Tibial artery (tissue), 4 donors: ENCODE results near the gene MT3.
"Not testable (repeated sequence)": the region's sequence is repeated elsewhere in the genome, so short reads cannot be mapped to it uniquely, and the experiment has no call there.

Experiments used
- DNase-seq, 2 donors: peaks; one replicate each; pipeline ENCODE4 v3.0.0-alpha.2; 2019
- H3K27ac ChIP-seq, 2 donors: fragments of 200-600 bp; sonication (generic) in 1 of 2; 1 replicate in 1 of 2; 2 replicates in 1 of 2; pipeline ENCODE4 v1.5.1; 2018 to 2019; ENCODE audit warnings: mild to moderate bottlenecking in 1 of 2
- H3K27me3 ChIP-seq, 2 donors: fragments of 200-600 bp; sonication (generic) in 1 of 2; one replicate each; pipeline versions ENCODE4 v1.5.1 to v1.6.0; 2016 to 2019
- H3K36me3 ChIP-seq, 3 donors: fragments of 200-600 bp; sonication (generic) in 2 of 3; one replicate each; pipeline ENCODE4 v1.5.1; 2016 to 2019; ENCODE audit warnings: mild to moderate bottlenecking in 2 of 3
- H3K4me1 ChIP-seq, 4 donors: fragments of 200-600 bp; sonication (generic) in 2 of 4; 1 replicate in 3 of 4; 2 replicates in 1 of 4; pipeline ENCODE4 v1.5.1; 2016 to 2019
- H3K4me3 ChIP-seq, 2 donors: fragments of 200-600 bp; sonication (generic) in 1 of 2; 1 replicate in 1 of 2; 2 replicates in 1 of 2; pipeline ENCODE4 v1.5.1; 2018 to 2019; ENCODE audit warnings: mild to moderate bottlenecking in 2 of 2
- H3K9me3 ChIP-seq, 3 donors: fragments of 200-600 bp; sonication (generic) in 1 of 3; one replicate each; pipeline ENCODE4 v1.5.1; 2016 to 2019
- CTCF ChIP-seq, 2 experiments: fragments of 200-600 bp in 1 of 2; fragments of 450-650 bp in 1 of 2; IDR thresholded peaks; one replicate each; pipeline ENCODE4 v1.5.1; 2017 to 2019; ENCODE audit warnings: antibody characterized with exemption in 2 of 2, mild to moderate bottlenecking in 1 of 2, moderate library complexity in 1 of 2
- intact Hi-C: fragments of 100-400 bp; cut with DNase I; formaldehyde crosslinking; loops from one replicate; pipeline ENCODE4 v1.15.0; 2023; ENCODE audit warnings: low total_unique reads

Gene MT3

GRCh38 chr16:56617212-56618085 lies 28.1 kb downstream of the MT3 start:
- Histone ChIP-seq H3K27me3 (no peaks in the 10 kb centered on the region), H3K4me1 (peaks cover 0 to 17% (median 11%) of the 10 kb centered on the region in 4 donors), H3K9me3 (no peaks in the 10 kb centered on the region), H3K27ac (peak overlapping the region; percentile 61 to 70), H3K4me3 (peak overlapping the region; percentile 46 to 54), H3K36me3 (no peaks in the 10 kb centered on the region)
- intact Hi-C loops: no loop called here
- TF ChIP-seq CTCF (IDR thresholded peaks at IDR 0.05): peak in 1 of 2 experiments; percentile 33
- DNase-seq: peak; percentile 79 to 94

GRCh38 chr16:56618138-56618537 lies 28.8 kb downstream of the MT3 start:
- Histone ChIP-seq H3K9me3 (no peaks in the 10 kb centered on the region), H3K27ac (peak overlapping the region; percentile 61 to 70), H3K4me3 (no peak overlapping the region), H3K4me1 (peaks cover 0 to 17% (median 11%) of the 10 kb centered on the region in 4 donors), H3K36me3 (no peaks in the 10 kb centered on the region), H3K27me3 (no peaks in the 10 kb centered on the region)
- DNase-seq: no peak
- TF ChIP-seq CTCF (IDR thresholded peaks at IDR 0.05): no peak
- intact Hi-C loops: no loop called here

GRCh38 chr16:56620339-56620897 lies 31.1 kb downstream of the MT3 start:
- Histone ChIP-seq H3K27me3 (no peaks in the 10 kb centered on the region), H3K27ac (no peak overlapping the region), H3K36me3 (no peaks in the 10 kb centered on the region), H3K4me1 (peaks cover 0 to 22% (median 15%) of the 10 kb centered on the region in 4 donors), H3K9me3 (no peaks in the 10 kb centered on the region), H3K4me3 (no peak overlapping the region)
- intact Hi-C loops: no loop called here
- no peak for DNase-seq
- TF ChIP-seq CTCF (IDR thresholded peaks at IDR 0.05): no peak

- H3K9me3 ChIP-seq, intact Hi-C loops, DNase-seq, H3K36me3 ChIP-seq, H3K4me3 ChIP-seq, H3K27ac ChIP-seq, H3K27me3 ChIP-seq: not testable (repeated sequence)
- H3K4me1 ChIP-seq: peaks cover 0 to 20% (median 13%) of the 10 kb centered on the region in 4 donors
Measured at GRCh38 chr16:56621665-56622445, 32.5 kb downstream of the MT3 start.

GRCh38 chr16:56623184-56623583 lies 33.9 kb downstream of the MT3 start:
- H3K27ac ChIP-seq, H3K9me3 ChIP-seq, intact Hi-C loops, H3K4me3 ChIP-seq, H3K36me3 ChIP-seq, H3K27me3 ChIP-seq, DNase-seq: not testable (repeated sequence)
- H3K4me1 ChIP-seq: peaks cover 0 to 16% (median 5%) of the 10 kb centered on the region in 4 donors

GRCh38 chr16:56623637-56624036 lies 34.3 kb downstream of the MT3 start:
- DNase-seq: no peak
- Histone ChIP-seq H3K4me3 (no peak overlapping the region), H3K27me3 (no peaks in the 10 kb centered on the region), H3K27ac (no peak overlapping the region), H3K36me3 (no peaks in the 10 kb centered on the region), H3K4me1 (peaks cover 0 to 16% (median 3%) of the 10 kb centered on the region in 4 donors), H3K9me3 (no peaks in the 10 kb centered on the region)
- no peak for TF ChIP-seq CTCF (IDR thresholded peaks at IDR 0.05)
- intact Hi-C loops: no loop called here
